Activated CD8-positive, alpha-beta memory T cell treated with anti-CD3 and anti-CD28 coated beads for 36 hours (primary cell): ENCODE results near the gene LRRFIP2. TPM values are rescaled to one million over a fixed set of nuclear protein-coding genes. Genes with fewer than 3 reads are reported as not detected.

ENCODE experiments used
- CTCF ChIA-PET: fragments of 350-600 bp; sonication (Branson Sonifier 250); formaldehyde crosslinking; loops from one replicate; lab custom pipeline; 2021; ENCODE audit warnings: antibody characterized with exemption; lab: Charles Lee
- POLR2A ChIA-PET: fragments of 350-600 bp; sonication (Branson Sonifier 250); formaldehyde crosslinking; loops from one replicate; lab custom pipeline; 2021; ENCODE audit warnings: antibody characterized with exemption; lab: Charles Lee
- total RNA-seq, 2 experiments: library from RNA; stranded (reverse); gene quantifications; one replicate each; pipeline ENCODE4 v1.2.3, GENCODE V29; 2021

LRRFIP2 gene
- total RNA-seq, 2 experiments from 2014 or later: 31.6 to 36.1 TPM

DNA sequence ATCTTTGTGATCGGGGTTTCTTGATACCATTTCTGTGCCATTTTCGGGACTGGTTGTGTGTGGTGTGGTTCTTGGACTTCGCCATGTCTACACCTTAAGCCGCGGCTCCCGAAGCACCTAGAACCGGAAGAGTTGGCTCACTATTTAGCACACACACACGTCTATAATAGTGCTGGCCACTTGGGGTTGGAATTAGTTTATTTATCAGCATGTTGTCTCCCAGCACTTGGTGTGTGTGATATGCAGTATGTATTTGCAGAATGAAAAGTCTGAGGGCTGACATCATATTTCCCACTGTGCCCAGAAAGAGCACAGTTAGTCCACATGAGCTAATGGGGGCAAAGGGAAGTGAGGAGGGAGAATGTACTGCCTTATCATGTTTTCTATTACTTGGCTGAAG is 157.5 kb downstream of the LRRFIP2 start:
- CTCF ChIA-PET: no interaction called here

DNA sequence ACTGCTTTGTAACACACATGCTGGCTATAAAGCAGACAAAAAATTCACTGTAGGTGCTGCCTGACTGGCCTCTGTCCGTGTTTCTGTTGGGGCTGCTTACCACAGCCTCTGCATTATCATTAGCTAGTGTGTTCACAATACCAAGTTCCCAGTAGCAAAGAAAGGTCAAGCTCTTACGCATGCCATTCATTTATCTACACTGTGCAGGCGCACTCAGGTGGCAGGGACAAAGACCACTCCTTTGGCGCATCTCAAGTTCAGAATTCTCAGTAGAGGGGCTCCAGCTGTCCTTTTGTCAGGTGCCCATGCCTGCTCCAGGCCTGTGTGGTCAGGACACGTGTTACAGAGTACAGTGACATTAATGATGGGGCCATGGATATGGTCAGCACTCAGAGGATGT is 158.7 kb downstream of the LRRFIP2 start:
- POLR2A ChIA-PET: no interaction called here
- CTCF ChIA-PET: no interaction called here

More for the DNA sequence above, 157.5 kb downstream of the LRRFIP2 start:
- POLR2A ChIA-PET: no interaction called here

DNA sequence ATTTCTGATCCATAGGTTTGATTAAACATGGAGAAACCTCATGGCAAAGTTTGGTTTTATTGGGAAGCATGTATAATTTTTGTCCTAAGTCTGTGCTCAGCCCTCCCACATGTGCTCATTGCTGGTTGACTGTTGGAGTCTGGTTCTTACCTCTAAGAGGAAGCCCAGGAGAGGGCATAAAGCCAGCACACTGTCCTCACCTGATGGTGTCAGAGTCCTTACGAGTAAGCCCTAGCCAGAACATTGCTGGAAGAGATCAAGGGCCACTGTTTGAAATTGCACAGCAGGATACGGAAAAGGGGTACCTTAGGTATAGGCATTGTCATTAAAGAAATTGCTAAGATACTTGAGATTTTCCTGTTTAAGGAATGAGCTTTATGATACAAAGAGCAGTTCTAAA is 159.8 kb downstream of the LRRFIP2 start:
- POLR2A ChIA-PET: no interaction called here
- CTCF ChIA-PET: no interaction called here

Other genes starting within 250 kb of the LRRFIP2 start
- 1 to 10 TPM; 3.6 to 4.0 TPM for gene TRANK1, start 229.5 kb downstream of the LRRFIP2 start, total RNA-seq
- gene EPM2AIP1, start 181.5 kb downstream of the LRRFIP2 start, total RNA-seq: 10 to 100 TPM; 11.9 to 12.8 TPM
- 10 to 100 TPM; 70.1 to 77.8 TPM for gene MLH1, start 181.1 kb downstream of the LRRFIP2 start, total RNA-seq
- 10 to 100 TPM; 33.7 to 36.5 TPM for gene GOLGA4, start 68.7 kb upstream of the LRRFIP2 start, total RNA-seq